IMR-90 (cell line): ENCODE results near the gene ACOXL. TPM values are rescaled to one million over a fixed set of nuclear protein-coding genes. Genes with fewer than 3 reads are reported as not detected.

Source experiments
- ATAC-seq: fragments of 200-7000 bp; cut with Tn5 transposase; 2 replicates; pipeline ENCODE4 v1.9.1; 2020; ENCODE audit warnings: low read depth, mild to moderate bottlenecking, moderate library complexity
- BruUV-seq: library from RNA; stranded (reverse); fragments of 400-500 nt; replicated peaks from 2 replicates; lab custom pipeline; 2021; lab: Mats Ljungman, UMichigan
- CTCF ChIA-PET: fragments of 300-600 bp; formaldehyde crosslinking; extraction: SDS; loops from one replicate; lab custom pipeline; 2021; ENCODE audit warnings: antibody characterized with exemption; lab: Yijun Ruan, JAX
- POLR2A ChIA-PET: fragments of 300-600 bp; sonication (Branson Sonifier 250); formaldehyde crosslinking; loops from one replicate; lab custom pipeline; 2022; ENCODE audit warnings: antibody characterized with exemption; ENCODE audit not compliant: unreplicated experiment; lab: Charles Lee
- DNase-seq: peaks from one replicate; pipeline ENCODE4 v3.0.0; 2013
- H2AFZ ChIP-seq: replicated peaks from 2 replicates; pipeline ENCODE3; 2013; ENCODE audit warnings: low read length, mild to moderate bottlenecking; ENCODE audit not compliant: poor library complexity
- H2AK5ac ChIP-seq: 2 replicates; pipeline ENCODE4 v1.6.1; 2013; ENCODE audit warnings: low read depth, low read length, inconsistent platforms
- H2AK9ac ChIP-seq: replicated peaks from 2 replicates; pipeline ENCODE3; 2013; ENCODE audit warnings: mild to moderate bottlenecking, low read depth, low read length, moderate library complexity; ENCODE audit not compliant: poor library complexity
- H2BK120ac ChIP-seq: 2 replicates; pipeline ENCODE4 v1.6.1; 2013; ENCODE audit warnings: low read depth, low read length, inconsistent platforms
- H2BK15ac ChIP-seq: 3 replicates; pipeline ENCODE4 v1.6.1; 2013; ENCODE audit warnings: low read depth, low read length, inconsistent platforms
- H2BK20ac ChIP-seq: 2 replicates; pipeline ENCODE4 v1.6.1; 2013; ENCODE audit warnings: low read depth, mild to moderate bottlenecking, inconsistent platforms, low read length, moderate library complexity
- H2BK5ac ChIP-seq: 2 replicates; pipeline ENCODE4 v1.6.1; 2013; ENCODE audit warnings: mild to moderate bottlenecking, low read depth, low read length, inconsistent platforms; ENCODE audit not compliant: poor library complexity, severe bottlenecking
- H3K14ac ChIP-seq: replicated peaks from 2 replicates; pipeline ENCODE4 v1.6.1; 2013; ENCODE audit warnings: low read depth, low read length, inconsistent platforms
- H3K18ac ChIP-seq: 2 replicates; pipeline ENCODE4 v1.6.1; 2013; ENCODE audit warnings: low read depth, low read length, control low read depth
- H3K23ac ChIP-seq: 2 replicates; pipeline ENCODE4 v1.6.1; 2013; ENCODE audit warnings: low read depth, low read length, inconsistent platforms
- H3K27ac ChIP-seq: 2 replicates; pipeline ENCODE4 v1.5.1; 2013; ENCODE audit warnings: mild to moderate bottlenecking, control low read depth, low read length; ENCODE audit not compliant: insufficient read depth
- H3K27me3 ChIP-seq: 2 replicates; pipeline ENCODE4 v1.6.1; 2013; ENCODE audit warnings: low read length; ENCODE audit not compliant: control insufficient read depth, insufficient read depth
- H3K36me3 ChIP-seq: 2 replicates; pipeline ENCODE4 v1.6.1; 2013; ENCODE audit warnings: low read length, mixed read lengths; ENCODE audit not compliant: control insufficient read depth, insufficient read depth
- H3K4ac ChIP-seq: 2 replicates; pipeline ENCODE4 v1.6.1; 2013; ENCODE audit warnings: low read depth, low read length, inconsistent platforms
- H3K4me1 ChIP-seq: 2 replicates; pipeline ENCODE4 v1.6.1; 2013; ENCODE audit warnings: low read length, mixed read lengths; ENCODE audit not compliant: control insufficient read depth, insufficient read depth
- H3K4me2 ChIP-seq: 2 replicates; pipeline ENCODE4 v1.6.1; 2013; ENCODE audit warnings: low read depth, mild to moderate bottlenecking, control low read depth, low read length, moderate library complexity
- H3K4me3 ChIP-seq: 2 replicates; pipeline ENCODE4 v1.5.1; 2013; ENCODE audit warnings: low read depth, mild to moderate bottlenecking, control low read depth, low read length, moderate library complexity; ENCODE audit not compliant: insufficient read depth
- H3K56ac ChIP-seq: 2 replicates; pipeline ENCODE4 v1.6.1; 2013; ENCODE audit warnings: low read length, inconsistent platforms; ENCODE audit not compliant: insufficient read depth; ENCODE audit errors: extremely low read depth
- H3K79me1 ChIP-seq, 2 experiments: 2 replicates each; pipeline ENCODE4 v1.6.1; 2013; ENCODE audit warnings: low read length in 2 of 2, inconsistent platforms in 1 of 2, low read depth in 1 of 2
- H3K9ac ChIP-seq: 2 replicates; pipeline ENCODE4 v1.6.1; 2013; ENCODE audit warnings: low read depth, low read length, control low read depth
- H3K9me1 ChIP-seq: 2 replicates; pipeline ENCODE4 v1.6.1; 2013; ENCODE audit warnings: low read length, inconsistent platforms; ENCODE audit not compliant: insufficient read depth
- H3K9me3 ChIP-seq: 2 replicates; pipeline ENCODE4 v1.6.1; 2013; ENCODE audit warnings: low read length; ENCODE audit not compliant: control insufficient read depth, insufficient read depth
- H4K20me1 ChIP-seq: 2 replicates; pipeline ENCODE4 v1.6.1; 2013; ENCODE audit warnings: low read length, inconsistent platforms; ENCODE audit not compliant: insufficient read depth
- H4K5ac ChIP-seq: 2 replicates; pipeline ENCODE4 v1.6.1; 2013; ENCODE audit warnings: mild to moderate bottlenecking, low read depth, low read length, control low read depth
- H4K8ac ChIP-seq, 2 experiments: 2 replicates each; pipeline ENCODE4 v1.6.1; 2013; ENCODE audit warnings: low read depth in 2 of 2, low read length in 2 of 2, control low read depth in 1 of 2, inconsistent platforms in 1 of 2
- H4K91ac ChIP-seq: 2 replicates; pipeline ENCODE4 v1.6.1; 2013; ENCODE audit warnings: low read depth, low read length, inconsistent platforms; ENCODE audit not compliant: insufficient read depth
- MAFK ChIP-seq: IDR thresholded peaks from 2 replicates; pipeline ENCODE4 v1.6.1; 2012; ENCODE audit warnings: low read depth, low read length, improper control_type of control experiment
- WGBS, 2 experiments: methylation state at CpG; one replicate each; pipeline versions ENCODE4 v1.1.5 to v1.1.7; 2013; ENCODE audit warnings: missing lambda C conversion rate in 2 of 2; ENCODE audit not compliant: insufficient read length in 1 of 2; ENCODE audit errors: extremely low coverage in 2 of 2; 5-methylcytosine and 5-hydroxymethylcytosine counted together
- dilution Hi-C: fragments of 300-500 bp; cut with HindIII; formaldehyde crosslinking; loops from one replicate; pipeline ENCODE4 v1.14.3; 2018; ENCODE audit warnings: low sequenced_read_pairs; ENCODE audit not compliant: unreplicated experiment
- in situ Hi-C: fragments of 300-500 bp; cut with MboI; formaldehyde crosslinking; loops from 3 replicates; pipeline ENCODE4 v1.14.3; 2019; ENCODE audit warnings: low sequenced_read_pairs, inconsistent platforms, mixed read lengths
- intact Hi-C: fragments of 100-400 bp; cut with micrococcal nuclease; formaldehyde crosslinking; loops from 2 replicates; pipeline ENCODE4 v1.10.0; 2022
- polyA plus RNA-seq, 3 experiments: library from polyadenylated mRNA; depleted of rRNA; stranded (reverse); fragments of >200 nt; gene quantifications; 2 replicates each; pipeline ENCODE4 v1.2.3, GENCODE V29; 2012; ENCODE audit warnings: low replicate concordance in 1 of 3
- total RNA-seq: library from RNA; depleted of rRNA; stranded (reverse); fragments of >200 nt; gene quantifications from 2 replicates; pipeline ENCODE4 v1.2.3, GENCODE V29; 2012

ACOXL gene
- total and polyA plus RNA-seq, 2 of the 4 experiments (the other 2 are of a cell fraction) = not detected

GRCh38 chr2:111005307-111005706 lies 272.9 kb downstream of the ACOXL start:
- ATAC-seq (no peak), DNase-seq (no peak)
- Histone ChIP-seq H3K4ac (no peak overlapping the region), H2BK15ac (no peak overlapping the region), H3K27me3 (peaks cover 8% of the 10 kb centered on the region), H2AK5ac (no peak overlapping the region), H3K79me1 (no peaks in the 10 kb centered on the region), H2BK120ac (no peak overlapping the region), H4K5ac (no peak overlapping the region), H3K36me3 (no peaks in the 10 kb centered on the region), H2AFZ (no peak overlapping the region), H2AK9ac (no peak overlapping the region), H3K4me3 (no peak overlapping the region), H4K8ac (no peak overlapping the region), H3K27ac (no peak overlapping the region), H3K4me1 (no peaks in the 10 kb centered on the region), H3K9me1 (no peaks in the 10 kb centered on the region), H4K20me1 (no peaks in the 10 kb centered on the region), H3K56ac (no peak overlapping the region), H3K18ac (no peak overlapping the region), H2BK5ac (no peak overlapping the region), H3K23ac (no peak overlapping the region), H3K9me3 (no peaks in the 10 kb centered on the region), H3K4me2 (no peak overlapping the region), H4K91ac (no peak overlapping the region), H3K14ac (no peak overlapping the region), H3K9ac (no peak overlapping the region), H2BK20ac (no peak overlapping the region)
- in situ Hi-C loops (no loop called here), intact Hi-C loops (no loop called here), dilution Hi-C loops (no loop called here)
- ChIA-PET POLR2A (no interaction called here), CTCF (no interaction called here)
- BruUV-seq = no TSS peak
- no peak for TF ChIP-seq MAFK
- WGBS, 2 experiments = no CpG with 5 or more reads among the region's 3 CpGs
